HEK293T (cell line): ENCODE measurements around the gene FCN3.

Source experiments
- CTCF ChIA-PET: fragments of 350-600 bp; formaldehyde crosslinking; extraction: SDS; loops from one replicate; lab custom pipeline; 2021; ENCODE audit warnings: antibody characterized with exemption, inconsistent platforms; lab: Yijun Ruan, JAX
- POLR2A ChIA-PET: fragments of 350-600 bp; formaldehyde crosslinking; extraction: SDS; loops from one replicate; lab custom pipeline; 2020; ENCODE audit warnings: antibody characterized with exemption, inconsistent platforms; lab: Yijun Ruan, JAX
- DNase-seq: peaks from one replicate; pipeline ENCODE4 v3.0.0; 2012; ENCODE audit warnings: mixed read lengths; ENCODE audit errors: extremely low spot score
- ARNT ChIP-seq: fragments of 450-650 bp; IDR thresholded peaks from 2 replicates; pipeline ENCODE4 v1.6.1; 2017; ENCODE audit warnings: mild to moderate bottlenecking
- BHLHE40 ChIP-seq: fragments of 450-650 bp; IDR thresholded peaks from 2 replicates; pipeline ENCODE4 v1.6.1; 2016; ENCODE audit warnings: mild to moderate bottlenecking, moderate library complexity, borderline replicate concordance
- CTBP1 ChIP-seq: fragments of 450-650 bp; IDR thresholded peaks from 2 replicates; pipeline ENCODE4 v1.6.1; 2016; ENCODE audit warnings: borderline replicate concordance
- ELF4 ChIP-seq: fragments of 450-650 bp; IDR thresholded peaks from 2 replicates; pipeline ENCODE4 v1.6.1; 2017; ENCODE audit warnings: antibody characterized with exemption
- FOXA1 ChIP-seq: fragments of 450-650 bp; IDR thresholded peaks from 2 replicates; pipeline ENCODE4 v1.6.1; 2016; ENCODE audit warnings: mild to moderate bottlenecking
- FOXK2 ChIP-seq: fragments of 450-650 bp; IDR thresholded peaks from 2 replicates; pipeline ENCODE4 v1.6.1; 2016; ENCODE audit warnings: mild to moderate bottlenecking
- FOXM1 ChIP-seq: fragments of 450-650 bp; IDR thresholded peaks from 2 replicates; pipeline ENCODE4 v1.6.1; 2017; ENCODE audit warnings: mild to moderate bottlenecking, borderline replicate concordance
- HDGF ChIP-seq: fragments of 450-650 bp; IDR thresholded peaks from 2 replicates; pipeline ENCODE4 v1.6.1; 2017; ENCODE audit warnings: antibody characterized with exemption, borderline replicate concordance
- L3MBTL2 ChIP-seq: fragments of 450-650 bp; conservative IDR thresholded peaks from 2 replicates; pipeline ENCODE4 v1.6.1; 2016; ENCODE audit warnings: mild to moderate bottlenecking
- LEF1 ChIP-seq: fragments of 450-650 bp; IDR thresholded peaks from 2 replicates; pipeline ENCODE4 v1.6.1; 2017; ENCODE audit warnings: mild to moderate bottlenecking, borderline replicate concordance
- NFRKB ChIP-seq: fragments of 450-650 bp; IDR thresholded peaks from 2 replicates; pipeline ENCODE4 v1.6.1; 2016; ENCODE audit warnings: mild to moderate bottlenecking, moderate library complexity
- PKNOX1 ChIP-seq: fragments of 450-650 bp; IDR thresholded peaks from 2 replicates; pipeline ENCODE4 v1.6.1; 2016
- SP1 ChIP-seq: fragments of 450-650 bp; IDR thresholded peaks from 2 replicates; pipeline ENCODE4 v1.6.1; 2017
- SUZ12 ChIP-seq: fragments of 450-650 bp; IDR thresholded peaks from 2 replicates; pipeline ENCODE4 v1.6.1; 2016; ENCODE audit warnings: mild to moderate bottlenecking
- TARDBP ChIP-seq: fragments of 450-650 bp; IDR thresholded peaks from 2 replicates; pipeline ENCODE4 v1.6.1; 2016
- ZNF384 ChIP-seq: fragments of 450-650 bp; IDR thresholded peaks from 2 replicates; pipeline ENCODE4 v1.6.1; 2016

Gene FCN3

DNA sequence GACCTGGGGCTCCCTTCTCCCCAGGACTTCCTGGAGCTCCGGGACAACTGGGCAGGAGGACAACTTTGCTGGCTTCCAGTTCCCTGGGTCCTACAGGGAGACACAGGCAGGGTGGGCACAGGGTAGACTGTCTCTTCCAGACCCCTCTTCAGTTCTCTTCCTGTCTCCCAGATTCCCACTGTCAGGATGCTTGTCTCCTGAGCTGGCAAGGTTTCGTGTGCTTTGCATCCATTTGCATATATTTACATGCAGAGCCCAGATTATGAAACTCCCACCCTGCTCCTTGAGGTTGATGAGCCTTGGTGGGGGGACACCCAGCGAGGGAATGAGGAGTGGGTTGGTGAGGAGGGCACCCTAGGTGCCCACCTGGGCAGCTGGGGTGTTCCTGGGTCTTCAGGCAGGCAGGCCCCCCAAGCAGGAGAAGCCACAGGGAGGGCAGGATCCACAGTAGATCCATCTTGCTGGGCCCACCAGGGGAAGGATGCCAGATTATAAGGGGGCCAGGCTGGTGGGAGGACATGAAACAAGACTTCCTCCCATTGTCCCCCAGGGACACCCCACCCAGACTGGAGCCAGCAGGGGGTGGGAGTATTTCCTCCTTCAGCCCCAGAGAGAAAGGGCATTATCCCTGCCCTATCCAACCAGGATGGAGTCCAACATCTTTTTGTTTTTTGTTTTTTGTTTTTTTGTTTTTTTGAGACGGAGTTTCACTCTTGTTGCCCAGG lies at the start of gene FCN3:
TSS of gene FCN3 (minus strand) at position 463 of the 725 bp plus-strand sequence. CDS start at position 457, 6 bp downstream.
- ChIA-PET CTCF (no interaction called here), POLR2A (interaction anchor here (0.9 to 1.7 kb wide), 2 partner anchors 8 to 9 kb away, joined by 3 to 6 read pairs; partner anchors contain the start of gene MAP3K6)
- no peak for DNase-seq

DNA sequence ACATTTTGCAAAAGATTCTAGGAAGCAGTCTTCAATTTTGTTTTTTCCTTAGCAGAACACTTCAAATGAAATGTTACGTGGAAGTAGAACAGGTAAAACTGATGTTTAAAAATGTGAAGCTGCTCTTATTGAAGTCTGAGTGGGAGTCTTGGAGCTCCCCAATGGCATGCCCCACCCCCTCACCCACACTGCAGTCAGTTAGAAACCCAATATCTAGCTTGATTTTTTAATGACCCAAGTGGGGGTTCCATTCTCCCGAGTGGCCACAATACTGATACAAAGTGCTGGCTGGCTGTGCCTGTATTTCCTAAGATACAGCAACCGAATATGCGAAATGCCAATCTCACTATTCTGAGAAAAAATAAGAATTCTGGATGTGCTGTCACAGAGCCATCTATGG lies 49.1 kb upstream of the FCN3 start:
- no peak for TF ChIP-seq FOXM1
- TF ChIP-seq PKNOX1 = no peak
- TF ChIP-seq SP1 = no peak
- TF ChIP-seq ZNF384 = no peak
- no peak for TF ChIP-seq SUZ12
- TF ChIP-seq NFRKB = no peak
- TF ChIP-seq HDGF = no peak
- no peak for TF ChIP-seq ELF4
- TF ChIP-seq FOXA1 = no peak
- TF ChIP-seq BHLHE40 = no peak
- POLR2A ChIA-PET = no interaction called here
- no peak for DNase-seq
- CTCF ChIA-PET = interaction anchor here (1.3 kb wide), 1 partner anchor 8 kb away, joined by 3 read pairs; no protein-coding TSS in a partner anchor

More for the DNA sequence above, at the start of gene FCN3:
- no peak for TF ChIP-seq TARDBP
- no peak for TF ChIP-seq CTBP1
- no peak for TF ChIP-seq ARNT
- TF ChIP-seq PKNOX1 = no peak
- no peak for TF ChIP-seq FOXM1
- TF ChIP-seq HDGF = no peak
- TF ChIP-seq FOXA1 = no peak
- no peak for TF ChIP-seq ZNF384
- no peak for TF ChIP-seq BHLHE40
- TF ChIP-seq ELF4 = no peak
- TF ChIP-seq FOXK2 = no peak
- TF ChIP-seq SP1 = no peak
- TF ChIP-seq SUZ12 = no peak
- no peak for TF ChIP-seq NFRKB
- no peak for TF ChIP-seq LEF1
- TF ChIP-seq L3MBTL2 = no peak

DNA sequence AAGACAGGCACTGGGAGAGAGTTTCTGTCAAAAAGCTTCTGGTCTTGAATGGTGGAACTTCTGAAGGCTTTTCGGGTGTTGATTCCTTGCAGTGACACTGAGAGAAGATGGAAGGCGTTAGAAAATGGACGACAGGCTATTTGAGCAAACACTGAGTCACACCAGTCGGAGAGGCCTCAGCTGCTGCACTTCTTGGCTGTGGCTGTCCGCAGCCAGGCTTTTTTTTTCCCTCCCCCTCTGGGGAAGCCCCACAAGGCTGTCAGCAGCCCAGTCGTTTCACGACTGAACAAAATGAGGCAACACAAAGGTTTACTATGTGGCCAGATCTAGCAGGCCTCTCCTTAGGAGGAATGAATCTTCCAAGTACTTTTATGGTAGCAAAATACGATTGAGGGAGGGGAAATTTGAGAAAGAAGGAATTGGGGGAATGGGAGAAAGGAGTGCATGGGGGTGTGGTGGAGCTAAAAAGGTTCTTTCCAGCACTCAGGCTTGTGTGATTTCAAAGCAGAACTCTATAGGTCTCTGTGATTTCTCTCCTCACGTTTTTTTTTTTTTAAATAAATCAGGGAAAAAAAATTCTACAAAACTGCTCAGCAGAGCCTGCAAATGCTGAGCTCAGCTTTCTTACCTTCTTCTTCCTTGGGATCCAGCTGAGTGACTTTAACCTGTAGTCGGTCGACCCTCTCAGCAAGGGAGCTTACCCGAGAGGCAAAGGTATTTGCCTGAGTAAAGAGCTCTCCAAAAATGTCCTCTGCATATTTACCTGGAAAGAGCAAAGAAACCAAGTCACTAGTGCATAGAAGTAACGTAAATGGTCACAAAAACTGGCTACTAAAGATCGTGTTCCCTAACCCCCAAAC lies 43.9 kb upstream of the FCN3 start:
- POLR2A ChIA-PET = no interaction called here
- TF ChIP-seq LEF1 = no peak
- TF ChIP-seq BHLHE40 = no peak
- TF ChIP-seq FOXM1 = no peak
- TF ChIP-seq SP1 = no peak
- no peak for TF ChIP-seq FOXK2
- TF ChIP-seq L3MBTL2 = no peak
- TF ChIP-seq ZNF384 = no peak
- TF ChIP-seq PKNOX1 = no peak
- no peak for TF ChIP-seq SUZ12
- no peak for TF ChIP-seq FOXA1
- no peak for TF ChIP-seq HDGF
- no peak for TF ChIP-seq NFRKB
- TF ChIP-seq ARNT = no peak
- CTCF ChIA-PET = interaction anchor here (1.5 kb wide), 1 partner anchor 146 kb away, joined by 3 read pairs; no protein-coding TSS in a partner anchor
- DNase-seq = no peak

DNA sequence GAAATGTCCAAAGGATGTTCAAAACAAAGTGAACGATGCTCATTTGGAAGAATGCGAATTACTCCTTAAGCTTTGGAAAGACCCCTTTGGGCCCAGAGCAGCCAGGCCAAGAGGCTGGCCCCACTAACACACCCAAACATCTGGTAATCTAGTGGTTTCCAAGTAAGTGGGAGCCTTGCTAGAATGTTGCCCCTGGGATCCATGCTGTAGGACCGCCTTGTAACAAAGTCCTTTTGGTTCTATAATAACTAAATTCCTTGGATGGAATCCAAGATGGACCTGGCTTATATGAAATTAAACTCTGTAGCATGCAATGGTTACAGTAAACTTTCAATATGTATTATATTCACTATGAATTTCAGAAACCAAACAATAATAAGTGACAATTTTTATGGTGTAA lies 43.1 kb upstream of the FCN3 start:
- POLR2A ChIA-PET = no interaction called here
- CTCF ChIA-PET = no interaction called here
- DNase-seq = no peak
- TF ChIP-seq FOXK2 = no peak
- no peak for TF ChIP-seq SUZ12
- TF ChIP-seq TARDBP = no peak
- TF ChIP-seq FOXA1 = no peak
- no peak for TF ChIP-seq L3MBTL2
- TF ChIP-seq HDGF = no peak
- no peak for TF ChIP-seq ARNT
- TF ChIP-seq NFRKB = no peak
- no peak for TF ChIP-seq SP1
- TF ChIP-seq ZNF384 = no peak
- no peak for TF ChIP-seq PKNOX1
- no peak for TF ChIP-seq CTBP1
- no peak for TF ChIP-seq LEF1
- TF ChIP-seq BHLHE40 = no peak
- TF ChIP-seq FOXM1 = no peak
- TF ChIP-seq ELF4 = no peak
